Left lung (tissue), 10 donors: Measurements from ENCODE around the gene NDUFV1. TPM values are rescaled to one million over a fixed set of nuclear protein-coding genes. Genes with fewer than 3 reads are reported as not detected.
"Not testable (repeated sequence)": the region's sequence is repeated elsewhere in the genome, so short reads cannot be mapped to it uniquely, and the experiment has no call there.

ENCODE experiments used
- ATAC-seq: fragments of 200-7000 bp; cut with Tn5 transposase; one replicate; pipeline ENCODE4 v1.9.1; 2020; ENCODE audit warnings: moderate library complexity
- DNase-seq, 4 donors: peaks; one replicate each; pipeline ENCODE4 v3.0.0-alpha.2; 2013 to 2020
- H3K27ac ChIP-seq, 2 donors: fragments of 200-600 bp; sonication (generic) in 1 of 2; one replicate each; pipeline versions ENCODE4 v1.5.0 to v1.8.0; 2020 to 2021
- H3K27me3 ChIP-seq, 2 donors: fragments of 200-600 bp; sonication (generic) in 1 of 2; one replicate each; pipeline versions ENCODE4 v1.5.0 to v1.8.0; 2020 to 2021
- H3K36me3 ChIP-seq, 2 donors: fragments of 200-600 bp; sonication (generic) in 1 of 2; one replicate each; pipeline versions ENCODE4 v1.5.0 to v1.8.0; 2020 to 2021
- H3K4me1 ChIP-seq, 2 donors: fragments of 200-600 bp; one replicate each; pipeline ENCODE4 v1.8.0; 2021
- H3K4me3 ChIP-seq, 2 donors: fragments of 200-600 bp; sonication (generic) in 1 of 2; one replicate each; pipeline versions ENCODE4 v1.5.0 to v1.8.0; 2020 to 2021; ENCODE audit warnings: mild to moderate bottlenecking in 1 of 2
- H3K9me3 ChIP-seq, 2 donors: fragments of 200-600 bp; sonication (generic) in 1 of 2; one replicate each; pipeline versions ENCODE4 v1.5.0 to v1.8.0; 2020 to 2021
- intact Hi-C, 2 donors: fragments of 100-400 bp; cut with DNase I; formaldehyde crosslinking; loops; one replicate each; pipeline versions ENCODE4 v1.11.2 to v1.14.2; 2022
- polyA plus RNA-seq, 6 donors: library from polyadenylated mRNA; unstranded; fragments of 120-200 nt; gene quantifications; one replicate each; pipeline ENCODE4 v1.2.1, GENCODE V29; 2013; ENCODE audit not compliant: insufficient read length in 6 of 6
- total RNA-seq, 2 donors: library from RNA; stranded (reverse); fragmentation: NEBNext Ultra II Directional; extraction: Animal tissue kit (Norgen Biotek cat#: 25700); gene quantifications; one replicate each; pipeline ENCODE4 v1.2.1, GENCODE V29; 2021
- TF ChIP-seq, protein P1 (sequence below), 2 donors: fragments of 200-600 bp; sonication (generic) in 1 of 2; IDR thresholded peaks; one replicate each; pipeline versions ENCODE4 v1.5.0 to v1.8.0; 2021; ENCODE audit warnings: antibody characterized with exemption in 2 of 2
- donor health status: DM: no; HTN: yes; CAD: no.
- donor health status: DM: no; HTN: no; CAD: no.

The NDUFV1 gene
- total and polyA plus RNA-seq, 8 donors: 136 to 204 (median 163) TPM

GRCh38 chr11:67600324-67601029 lies 6.3 kb upstream of the NDUFV1 start:
- no peaks in the 10 kb centered on the region for H3K9me3 ChIP-seq

GRCh38 chr11:67601098-67601497 lies 5.6 kb upstream of the NDUFV1 start:
- TF ChIP-seq, protein P1, sequence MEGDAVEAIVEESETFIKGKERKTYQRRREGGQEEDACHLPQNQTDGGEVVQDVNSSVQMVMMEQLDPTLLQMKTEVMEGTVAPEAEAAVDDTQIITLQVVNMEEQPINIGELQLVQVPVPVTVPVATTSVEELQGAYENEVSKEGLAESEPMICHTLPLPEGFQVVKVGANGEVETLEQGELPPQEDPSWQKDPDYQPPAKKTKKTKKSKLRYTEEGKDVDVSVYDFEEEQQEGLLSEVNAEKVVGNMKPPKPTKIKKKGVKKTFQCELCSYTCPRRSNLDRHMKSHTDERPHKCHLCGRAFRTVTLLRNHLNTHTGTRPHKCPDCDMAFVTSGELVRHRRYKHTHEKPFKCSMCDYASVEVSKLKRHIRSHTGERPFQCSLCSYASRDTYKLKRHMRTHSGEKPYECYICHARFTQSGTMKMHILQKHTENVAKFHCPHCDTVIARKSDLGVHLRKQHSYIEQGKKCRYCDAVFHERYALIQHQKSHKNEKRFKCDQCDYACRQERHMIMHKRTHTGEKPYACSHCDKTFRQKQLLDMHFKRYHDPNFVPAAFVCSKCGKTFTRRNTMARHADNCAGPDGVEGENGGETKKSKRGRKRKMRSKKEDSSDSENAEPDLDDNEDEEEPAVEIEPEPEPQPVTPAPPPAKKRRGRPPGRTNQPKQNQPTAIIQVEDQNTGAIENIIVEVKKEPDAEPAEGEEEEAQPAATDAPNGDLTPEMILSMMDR (IDR thresholded peaks at IDR 0.05): no peak
- intact Hi-C loops: no loop called here
- Histone ChIP-seq H3K36me3 (no peaks in the 10 kb centered on the region), H3K9me3 (no peaks in the 10 kb centered on the region), H3K27ac (no peak overlapping the region), H3K4me3 (no peak overlapping the region), H3K27me3 (no peaks in the 10 kb centered on the region), H3K4me1 (peaks cover 3 to 17% of the 10 kb centered on the region in 2 donors)
- DNase-seq (no peak), ATAC-seq (no peak)

More at GRCh38 chr11:67600324-67601029, 6.3 kb upstream of the NDUFV1 start:
- H3K36me3 ChIP-seq: no peaks in the 10 kb centered on the region
- intact Hi-C loops: no loop called here
- H3K4me3 ChIP-seq: no peak overlapping the region
- TF ChIP-seq, protein P1 (IDR thresholded peaks at IDR 0.05): no peak
- peaks cover 0 to 11% of the 10 kb centered on the region in 2 donors for H3K4me1 ChIP-seq
- H3K27ac ChIP-seq: no peak overlapping the region
- no peaks in the 10 kb centered on the region for H3K27me3 ChIP-seq
- ATAC-seq (no peak), DNase-seq (no peak)

GRCh38 chr11:67604119-67604518 lies 2.6 kb upstream of the NDUFV1 start:
- H3K9me3 ChIP-seq, H3K36me3 ChIP-seq, ATAC-seq, intact Hi-C loops, H3K4me3 ChIP-seq, H3K27me3 ChIP-seq, DNase-seq, H3K27ac ChIP-seq: not testable (repeated sequence)
- peaks cover 13 to 32% of the 10 kb centered on the region in 2 donors for H3K4me1 ChIP-seq

GRCh38 chr11:67604815-67605214 lies 1.9 kb upstream of the NDUFV1 start:
- Histone ChIP-seq H3K27me3 (no peaks in the 10 kb centered on the region), H3K4me1 (peaks cover 13 to 32% of the 10 kb centered on the region in 2 donors), H3K27ac (no peak overlapping the region), H3K36me3 (peaks cover 0 to 15% of the 10 kb centered on the region in 2 donors), H3K4me3 (no peak overlapping the region), H3K9me3 (no peaks in the 10 kb centered on the region)
- no peak for ATAC-seq
- TF ChIP-seq, protein P1 (IDR thresholded peaks at IDR 0.05): no peak
- intact Hi-C loops: no loop called here
- no peak for DNase-seq

DNA sequence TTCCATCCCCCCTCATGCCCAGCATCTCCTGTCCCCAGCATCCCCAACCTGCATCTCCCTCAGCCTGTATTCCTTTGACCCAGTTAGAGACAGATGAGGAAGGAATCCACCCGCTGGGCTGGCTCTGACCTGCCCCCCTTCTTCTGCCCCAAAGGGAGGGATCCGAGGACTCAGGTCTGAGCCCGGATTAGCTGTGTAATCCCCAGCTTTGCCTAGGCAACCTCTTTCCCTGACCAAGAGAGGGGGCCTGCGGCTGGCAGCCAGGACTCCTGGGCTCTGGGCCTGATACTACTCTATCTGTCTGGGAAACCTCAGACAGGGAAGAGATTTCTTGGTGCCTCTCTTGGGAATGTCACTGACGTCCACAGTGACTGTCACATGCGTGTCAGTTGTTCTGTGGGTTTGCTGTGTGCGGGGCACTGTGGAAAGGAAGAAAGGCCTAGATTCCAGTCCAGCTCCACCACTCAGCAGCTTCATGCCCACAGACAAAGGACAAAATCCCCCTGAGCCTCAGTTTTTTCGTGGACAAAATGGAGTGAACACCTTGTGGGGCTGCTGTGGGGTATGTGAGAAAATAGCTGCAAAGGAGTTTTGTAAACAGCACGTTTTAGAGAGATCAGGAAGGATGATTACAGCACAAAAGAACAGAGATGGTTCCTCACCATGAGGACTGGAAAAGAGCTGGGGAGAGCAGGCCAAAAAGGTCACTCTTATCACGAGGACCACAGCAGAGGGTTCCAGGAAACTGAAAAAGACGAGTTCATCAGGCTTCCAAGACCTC lies 1.3 kb upstream of the NDUFV1 start:
- H3K4me3 ChIP-seq: no peak overlapping the region
- no peak for DNase-seq
- TF ChIP-seq, protein P1 (IDR thresholded peaks at IDR 0.05): no peak
- no peaks in the 10 kb centered on the region for H3K27me3 ChIP-seq
- ATAC-seq: no peak
- H3K36me3 ChIP-seq: peaks cover 0 to 21% of the 10 kb centered on the region in 2 donors
- H3K9me3 ChIP-seq: no peaks in the 10 kb centered on the region
- H3K27ac ChIP-seq: no peak overlapping the region
- peaks cover 13 to 30% of the 10 kb centered on the region in 2 donors for H3K4me1 ChIP-seq
- intact Hi-C loops: no loop called here
